Measurements from ENCODE around the gene TAS1R2.
A peak's percentile ranks its signal among the peaks of the same experiment; 100 is the strongest.
"Not testable (repeated sequence)": the region's sequence is repeated elsewhere in the genome, so short reads cannot be mapped to it uniquely, and the experiment has no call there.

The TAS1R2 gene

DNA sequence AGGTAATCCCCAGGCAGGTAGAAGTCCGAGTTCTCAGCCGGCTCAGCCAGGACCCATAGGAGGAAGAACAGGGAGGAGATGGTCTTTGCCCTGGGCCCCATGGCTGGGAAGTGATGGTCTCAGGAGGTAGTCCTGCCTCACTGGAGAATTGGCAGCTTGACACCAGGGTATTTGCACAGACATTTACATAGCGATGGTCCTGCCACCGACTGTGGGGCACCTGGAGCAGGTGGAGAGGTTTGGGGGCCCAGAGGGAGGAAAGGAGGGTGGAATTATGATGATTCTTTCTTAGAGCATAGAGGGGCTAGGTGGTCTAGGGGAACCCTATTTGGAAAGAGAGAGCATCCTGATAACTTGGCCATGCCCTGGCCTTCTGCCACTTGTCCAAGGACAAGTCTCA is at the start of gene TAS1R2:
Gene TAS1R2 (minus strand): TSS at position 101 of the 400 bp plus-strand sequence. CDS start 0 bp downstream, at position 101.
- no peak for DNase-seq (ENCODE audit: low read depth, low spot score)

DNA sequence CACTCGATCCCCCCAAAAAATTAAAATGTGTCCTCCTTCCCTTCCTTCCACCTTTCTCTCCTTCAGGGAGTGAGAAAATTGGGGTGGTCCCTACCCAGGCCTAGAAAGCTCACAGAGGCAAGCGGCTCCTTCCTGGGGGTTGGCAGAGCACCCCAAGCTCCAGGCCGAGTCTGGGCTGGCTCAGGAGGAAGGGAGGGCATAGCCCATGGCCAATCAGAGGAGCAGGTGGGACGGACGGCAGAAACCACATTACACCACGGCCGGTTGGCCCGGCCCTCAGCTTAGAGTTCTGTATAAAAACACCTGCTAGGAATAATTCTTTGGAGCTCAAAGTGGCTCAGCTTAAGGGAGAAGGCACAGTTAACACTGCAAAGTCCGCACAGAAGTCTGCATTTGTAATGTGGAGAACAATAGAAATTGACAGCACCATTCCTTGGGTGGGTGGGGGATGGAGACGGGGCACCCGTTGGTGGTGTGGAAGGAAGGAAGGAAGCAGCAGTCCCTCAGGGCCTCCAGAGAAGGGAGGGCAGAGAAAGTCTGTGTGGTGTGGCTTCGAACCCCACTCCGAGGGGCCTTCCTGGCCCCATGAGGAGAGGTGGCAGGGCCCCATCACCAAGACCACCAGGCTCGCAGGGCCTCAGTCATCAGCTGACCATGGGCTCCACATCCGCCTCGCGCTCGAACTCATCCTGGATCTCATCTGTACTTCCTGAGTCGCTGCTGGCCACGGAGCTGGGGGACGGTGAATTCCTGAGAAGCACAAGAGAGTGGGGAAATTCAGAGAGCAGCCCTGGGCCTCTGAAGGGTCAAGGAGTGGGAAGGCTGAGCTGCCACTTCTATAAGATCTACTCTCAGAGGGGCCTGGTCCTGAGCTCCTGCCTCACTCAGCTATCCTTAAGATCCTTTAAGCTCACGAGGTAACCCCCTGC is 48.7 kb upstream of the TAS1R2 start:
- no peak for DNase-seq (ENCODE audit: low read depth, low spot score)

DNA sequence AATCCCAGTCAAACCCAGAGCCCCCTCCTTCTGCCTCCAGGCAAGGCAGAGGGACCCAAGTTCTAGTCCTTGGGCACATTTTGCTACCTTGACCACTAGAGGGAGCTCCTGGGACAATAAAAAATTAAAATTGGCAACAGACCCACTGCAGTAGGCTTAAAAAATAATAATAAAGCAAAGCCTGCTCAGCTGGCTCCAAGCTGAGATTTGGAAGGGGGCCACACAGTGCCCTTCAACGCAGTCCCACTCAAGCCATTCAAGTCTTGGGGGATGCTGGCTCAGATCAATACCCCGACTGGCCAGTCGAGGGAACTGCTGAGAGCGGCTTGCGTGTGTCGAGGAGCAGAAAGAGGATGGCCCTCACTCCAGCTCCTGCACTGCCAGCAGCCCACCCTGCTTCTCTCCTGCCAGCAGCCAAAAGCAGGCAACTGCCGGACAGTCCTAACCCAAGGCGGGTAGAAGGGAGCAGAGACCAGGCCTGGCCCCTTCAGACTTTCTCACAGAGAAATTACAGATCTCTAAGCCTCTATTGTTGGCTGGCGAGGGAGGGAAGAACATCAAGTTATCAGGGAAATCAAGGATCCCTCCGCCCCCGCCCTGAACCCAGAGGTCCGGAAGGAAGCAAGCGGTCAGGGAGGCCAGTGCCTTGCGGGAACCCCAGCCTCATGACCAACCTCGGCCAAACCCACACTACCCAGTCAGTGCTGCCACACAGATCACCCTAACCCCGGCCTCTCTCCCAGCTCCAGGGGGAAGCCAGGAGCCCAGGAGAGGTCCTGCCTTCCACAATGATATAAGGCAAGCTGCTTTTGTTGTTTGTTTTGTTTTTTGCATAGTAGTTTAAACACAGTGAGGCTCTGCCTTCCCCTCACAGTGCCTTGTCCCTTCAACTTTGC is 47.8 kb upstream of the TAS1R2 start:
- peak; percentile 75 for DNase-seq (ENCODE audit: low read depth, low spot score)

DNA sequence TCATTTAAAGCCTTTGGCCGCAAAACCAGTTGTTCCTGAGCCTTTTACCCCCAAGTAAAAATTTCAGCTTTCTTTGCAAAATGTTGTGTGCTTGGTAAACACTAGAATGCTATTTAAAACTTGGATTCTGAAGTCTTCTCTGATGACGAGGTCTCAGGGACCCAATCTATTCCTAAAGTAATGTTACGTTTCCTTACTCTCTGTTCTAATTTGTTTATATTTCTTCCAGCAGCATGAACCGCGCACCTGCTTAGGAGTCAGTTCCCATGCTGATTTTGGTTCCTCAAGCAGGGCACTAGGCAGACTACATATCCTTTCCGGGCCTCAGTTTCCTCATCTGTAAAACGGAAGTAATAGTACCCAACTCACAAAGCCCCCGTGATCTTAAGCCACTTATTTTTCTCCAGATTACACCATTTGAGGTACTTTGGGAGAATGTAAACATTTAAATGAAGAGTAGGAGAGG is 43.9 kb upstream of the TAS1R2 start:
- no peak for DNase-seq (ENCODE audit: low read depth, low spot score)

DNA sequence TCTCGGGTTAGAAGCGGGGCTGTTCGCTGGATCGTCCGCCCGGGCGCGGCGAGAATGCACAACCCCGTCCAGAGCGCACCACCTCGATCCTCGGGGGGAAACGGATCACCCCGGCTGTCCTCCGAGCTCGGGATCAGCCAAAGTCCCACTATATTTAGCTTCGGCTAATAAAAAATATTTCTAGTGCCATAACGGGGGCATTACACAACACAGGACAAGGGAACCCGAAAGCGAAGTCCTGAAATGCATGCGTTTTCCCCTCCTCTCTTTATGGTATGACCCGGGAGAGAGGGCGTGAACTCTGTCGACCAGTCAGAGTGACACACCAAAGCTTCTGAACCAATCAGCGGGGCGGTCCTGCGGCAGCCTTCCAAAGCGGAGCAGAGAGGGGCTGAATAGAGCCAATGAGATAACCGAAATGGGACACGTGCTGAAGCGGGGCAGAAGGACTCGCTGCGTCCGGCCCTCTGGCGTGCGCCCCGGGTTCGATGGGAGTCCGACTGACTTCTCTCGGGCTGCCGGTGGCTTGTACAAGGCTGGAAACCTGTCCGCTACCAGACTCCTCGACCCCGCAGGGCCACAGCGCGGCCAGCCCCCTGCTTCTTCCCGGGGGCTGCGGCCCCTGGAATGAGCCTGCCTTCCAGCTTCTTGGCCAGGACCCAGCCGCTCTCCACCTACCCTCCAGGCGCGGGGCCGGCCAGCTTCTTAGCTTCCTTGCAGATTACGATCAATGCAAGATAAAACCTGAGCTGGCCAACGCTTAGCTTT is 43.2 kb upstream of the TAS1R2 start, which contains the start of gene ALDH4A1:
Gene ALDH4A1 (minus strand): TSS at position 33 of the 768 bp plus-strand sequence. CDS start 32 bp downstream, at position 1.
- DNase-seq (ENCODE audit: low read depth, low spot score), result peak; percentile 98

DNA sequence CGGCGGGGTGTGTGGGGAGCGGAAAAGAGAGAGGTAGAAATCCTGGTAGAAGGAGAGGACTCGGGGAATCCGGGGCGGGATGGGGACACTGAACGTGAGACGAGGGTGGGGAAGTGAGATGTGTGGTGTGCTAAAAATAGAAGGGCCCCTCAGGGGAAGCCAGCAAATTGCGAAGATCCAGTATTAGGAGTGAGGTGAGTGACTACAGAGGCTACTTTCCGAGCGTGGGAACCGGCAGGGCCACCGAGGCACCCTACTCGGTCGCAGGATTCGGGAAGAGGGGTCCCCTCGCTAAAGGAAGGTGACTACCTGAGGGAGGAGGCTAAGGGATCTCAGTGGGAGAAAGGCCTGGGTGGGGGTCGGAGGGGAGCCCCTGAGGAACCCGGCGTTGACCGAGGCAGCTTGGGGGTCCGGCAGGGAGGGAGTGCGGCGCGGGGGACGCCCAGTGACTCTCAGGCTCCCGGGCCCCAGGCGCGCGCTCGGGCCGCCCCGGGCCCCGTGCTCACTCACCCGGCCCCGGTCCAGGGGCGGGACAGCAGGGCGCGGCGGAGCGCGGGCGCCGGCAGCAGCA is 42.6 kb upstream of the TAS1R2 start:
- no peak for DNase-seq (ENCODE audit: low read depth, low spot score)

DNA sequence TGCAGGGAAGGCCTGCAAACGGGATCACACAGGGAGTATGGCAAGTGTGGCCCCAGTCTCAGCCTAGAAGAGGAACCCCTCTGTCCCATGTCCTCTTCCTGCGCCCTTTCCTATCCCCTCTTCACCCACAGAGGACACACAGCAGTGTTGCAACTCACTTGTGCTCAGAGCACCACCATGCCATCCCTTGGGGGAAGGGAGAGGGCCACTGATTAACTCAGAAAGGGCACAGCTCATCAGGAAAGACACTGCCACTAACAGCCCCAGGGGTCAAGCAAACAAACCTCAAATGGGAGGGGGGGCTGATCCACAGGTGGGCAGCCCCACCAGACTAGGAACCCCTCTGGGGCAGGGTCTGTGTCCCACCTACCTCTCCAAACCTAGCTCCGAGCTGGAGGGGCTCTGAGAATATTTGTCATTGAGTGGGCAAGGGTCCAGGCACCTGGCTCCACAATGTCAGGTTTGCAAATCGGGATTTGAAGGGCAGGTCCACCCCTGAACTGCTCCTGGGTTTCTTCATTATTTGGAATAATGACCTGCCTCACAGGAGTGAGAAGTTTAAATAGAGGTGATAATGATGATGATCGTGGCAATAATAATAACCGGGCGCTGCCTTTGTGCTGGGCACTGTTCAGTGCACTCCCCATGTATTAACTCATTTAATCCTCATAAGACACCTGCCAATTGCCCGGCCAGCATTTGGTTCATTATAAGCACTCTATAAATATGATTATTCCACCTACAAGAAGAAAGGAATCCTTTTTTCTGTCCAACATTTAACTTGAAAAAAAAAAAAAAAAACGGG is 41.9 kb upstream of the TAS1R2 start:
- DNase-seq (ENCODE audit: low read depth, low spot score), result no peak

DNA sequence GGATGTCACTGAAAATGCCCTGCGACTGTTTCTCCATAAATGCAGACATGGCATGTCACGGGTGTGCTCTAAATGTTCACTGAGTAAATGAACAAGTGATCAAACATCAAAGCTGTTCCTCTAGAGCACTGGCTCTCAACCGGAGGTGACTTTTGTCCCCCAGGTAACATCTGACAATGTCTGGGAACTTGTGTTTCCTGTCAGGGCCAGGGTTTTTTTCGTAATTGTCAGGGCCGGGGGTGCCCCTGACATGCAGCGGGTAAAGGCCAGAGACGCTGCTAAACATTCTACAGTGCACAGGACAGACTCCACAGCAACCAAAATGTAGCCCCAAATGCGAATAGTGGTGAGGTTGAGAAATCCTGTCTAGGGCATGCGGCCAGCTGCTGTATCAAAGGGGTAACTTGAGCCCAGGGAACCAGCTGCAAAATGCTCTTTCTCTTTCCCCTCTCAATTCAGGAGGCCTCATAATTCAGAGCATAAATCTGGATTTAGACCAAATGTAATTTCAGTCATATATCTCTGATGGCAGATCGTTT is 40.9 kb upstream of the TAS1R2 start:
- no peak for DNase-seq (ENCODE audit: low read depth, low spot score)

DNA sequence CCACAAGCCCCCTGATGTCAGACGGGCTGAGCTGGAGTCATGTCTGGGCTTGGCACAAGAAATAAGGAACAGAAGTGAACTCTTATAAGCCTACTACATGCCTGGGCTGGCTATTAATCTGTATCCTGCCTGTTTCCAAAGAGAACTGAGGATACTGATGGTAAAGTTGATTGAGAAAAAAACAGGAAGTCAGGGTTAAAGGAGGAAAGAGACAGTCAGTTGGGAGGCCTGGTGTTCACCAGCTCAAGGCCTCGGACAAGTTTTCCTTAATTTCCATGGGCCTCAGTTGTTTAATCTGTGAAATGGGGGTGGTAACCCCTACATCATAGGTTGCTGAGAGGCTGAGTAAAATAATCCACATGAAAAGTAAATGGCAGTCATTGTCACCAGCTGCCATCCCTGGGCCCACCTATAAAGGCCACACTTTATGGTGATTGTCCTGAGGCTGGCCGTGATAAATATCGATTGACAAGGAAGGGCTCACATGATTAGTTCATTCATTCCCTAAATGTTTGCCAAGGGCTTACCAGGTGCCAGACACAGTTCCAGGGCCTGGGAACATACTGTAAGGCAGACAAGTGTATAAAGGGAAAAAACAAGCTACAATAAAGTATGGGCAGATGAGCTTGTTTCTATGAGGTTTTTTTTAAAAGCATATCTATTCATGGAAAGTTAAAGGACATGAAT is 40.0 kb upstream of the TAS1R2 start:
- no peak for DNase-seq (ENCODE audit: low read depth, low spot score)

DNA sequence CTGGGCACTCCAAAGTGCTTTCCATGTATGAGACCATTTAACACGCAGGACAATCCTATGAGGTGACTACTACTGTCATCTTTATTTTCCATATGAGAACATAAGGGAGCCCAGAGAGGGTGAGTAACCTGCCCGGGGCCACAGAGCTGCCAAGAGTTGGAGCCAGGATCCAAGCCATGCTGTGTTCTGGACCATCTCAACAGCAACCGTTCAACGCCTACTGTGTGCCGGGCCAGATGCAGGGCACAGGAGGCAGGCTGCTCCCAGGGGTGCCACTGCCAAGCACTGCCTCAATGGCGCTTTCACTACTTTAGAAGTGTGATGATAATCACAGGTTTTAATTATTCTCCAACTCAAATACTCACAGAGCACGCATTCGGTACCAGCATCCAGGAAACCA is 39.1 kb upstream of the TAS1R2 start:
- DNase-seq (ENCODE audit: low read depth, low spot score), result no peak

DNA sequence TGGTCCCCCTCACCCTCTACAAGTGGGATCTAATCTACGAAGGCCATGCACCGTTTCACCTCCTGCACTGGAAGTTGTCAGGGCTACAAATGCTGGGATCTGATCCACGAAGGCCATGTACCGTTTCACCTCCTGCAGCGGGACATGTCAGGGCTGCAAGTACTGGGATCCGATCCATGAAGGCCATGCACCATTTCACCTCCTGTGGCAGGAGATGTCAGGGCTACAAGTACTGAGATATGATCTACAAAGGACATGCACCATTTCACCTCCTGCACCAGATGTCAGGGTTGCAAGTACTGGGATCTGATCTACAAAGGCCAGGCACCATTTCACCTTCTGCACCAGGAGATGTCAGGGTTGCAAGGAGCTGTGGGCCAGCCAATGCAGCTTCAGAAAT is 35.9 kb upstream of the TAS1R2 start:
- DNase-seq (ENCODE audit: low read depth, low spot score), result no peak

DNA sequence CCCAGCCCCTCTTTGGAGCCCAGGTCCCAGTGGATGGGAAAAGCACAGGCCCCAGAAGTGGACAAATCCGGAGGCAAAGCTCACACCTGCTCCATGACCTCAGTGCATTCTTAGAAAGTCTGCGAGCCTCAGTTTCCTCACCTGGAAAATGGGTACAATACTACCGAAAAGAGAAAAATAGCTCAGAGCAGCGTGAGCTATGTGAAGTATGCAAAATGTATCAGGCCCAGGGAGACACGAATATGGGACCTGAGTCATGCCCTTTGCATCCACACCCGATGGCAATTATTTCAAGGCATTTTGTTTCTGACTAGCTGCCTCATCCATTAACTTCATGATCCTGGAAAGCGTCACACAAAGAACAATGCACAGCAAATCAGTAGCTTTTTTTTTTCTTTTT is 33.7 kb upstream of the TAS1R2 start:
- DNase-seq (ENCODE audit: low read depth, low spot score), result no peak

DNA sequence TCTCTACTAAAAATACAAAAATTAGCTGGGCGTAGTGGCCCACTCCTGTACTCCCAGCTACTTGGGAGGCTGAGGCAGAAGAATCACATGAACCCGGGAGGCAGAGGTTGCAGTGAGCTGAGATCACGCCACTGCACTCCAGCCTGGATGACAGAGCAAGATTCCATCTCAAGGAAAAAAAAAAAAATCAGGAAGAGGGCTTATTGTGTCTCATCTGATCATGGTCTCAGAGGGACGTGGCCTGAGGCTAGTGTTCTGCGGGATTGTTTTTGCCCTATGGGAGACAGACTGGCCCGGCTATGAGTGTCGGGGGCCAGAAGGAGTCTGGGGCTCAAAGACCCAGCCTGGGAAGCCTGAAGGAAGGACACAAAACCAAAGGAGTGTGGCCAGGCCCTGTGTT is 32.4 kb upstream of the TAS1R2 start:
- DNase-seq (ENCODE audit: low read depth, low spot score), result not testable (repeated sequence)

DNA sequence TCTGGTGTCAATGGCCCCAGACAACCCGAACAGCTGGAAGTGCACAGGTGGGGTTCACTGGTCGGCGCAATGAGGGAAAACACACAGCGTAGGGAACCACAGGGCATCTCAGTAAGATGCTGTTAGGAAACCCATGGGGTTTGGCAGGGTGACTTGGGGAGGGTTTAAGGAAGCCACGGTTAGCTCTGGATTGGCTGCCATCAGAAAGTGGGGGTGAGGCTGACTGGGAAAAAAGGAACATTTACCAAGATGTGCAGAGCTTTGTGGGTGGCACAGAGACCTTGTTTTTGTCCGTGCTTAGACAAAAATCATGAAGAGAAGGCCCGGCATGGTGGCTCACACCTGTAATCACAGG is 31.9 kb upstream of the TAS1R2 start:
- DNase-seq (ENCODE audit: low read depth, low spot score), result no peak

DNA sequence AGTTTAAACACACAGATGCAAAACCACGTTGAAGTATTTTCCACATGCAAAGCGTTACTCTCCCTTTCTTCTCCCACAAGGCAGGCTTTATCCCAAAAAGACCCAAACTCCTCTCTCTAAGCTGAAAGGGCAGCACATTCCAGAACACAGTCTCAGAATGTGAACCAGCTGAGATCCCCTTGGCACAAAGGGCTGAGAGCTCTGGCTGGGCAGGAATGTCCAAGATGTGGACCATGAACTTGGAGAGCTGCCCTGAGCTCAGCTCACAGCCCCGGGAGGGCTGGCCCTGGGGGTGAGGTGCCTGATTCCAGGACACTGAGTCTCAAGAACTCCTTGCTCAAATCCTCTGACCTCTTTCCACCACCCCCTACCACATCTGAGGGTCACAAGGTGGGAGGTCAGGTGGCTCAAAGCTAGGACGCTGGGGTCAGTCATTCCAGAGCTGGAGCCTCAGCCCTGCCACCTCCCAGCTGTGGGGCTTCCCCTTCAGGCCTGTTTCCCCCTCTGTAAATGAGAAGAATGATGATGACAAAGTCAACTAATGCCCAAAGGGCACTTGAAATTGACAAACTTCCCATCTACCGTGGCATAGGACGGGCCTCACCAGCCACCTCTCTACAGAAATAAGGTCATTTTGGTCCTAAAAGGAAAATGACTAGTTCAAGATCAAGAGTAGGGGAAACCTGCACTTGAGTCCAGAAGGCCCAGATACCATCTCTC is 31.4 kb upstream of the TAS1R2 start:
- no peak for DNase-seq (ENCODE audit: low read depth, low spot score)

DNA sequence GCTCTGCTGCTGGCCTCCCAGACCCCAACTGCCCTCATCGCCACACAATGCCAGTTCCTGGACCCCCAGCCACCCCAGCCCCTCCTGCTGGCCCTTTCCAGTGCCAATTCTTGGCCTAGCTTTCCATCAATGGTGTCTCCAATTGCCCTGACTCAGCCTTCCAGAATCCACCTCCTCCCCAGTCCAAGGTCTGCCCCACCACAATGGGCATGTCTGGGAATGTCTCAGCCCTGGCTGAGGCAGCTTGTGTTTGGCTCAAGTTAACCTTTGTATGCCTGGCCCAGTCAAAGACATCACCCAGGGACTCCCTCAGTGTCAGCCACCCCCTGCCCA is 26.5 kb upstream of the TAS1R2 start:
- no peak for DNase-seq (ENCODE audit: low read depth, low spot score)

DNA sequence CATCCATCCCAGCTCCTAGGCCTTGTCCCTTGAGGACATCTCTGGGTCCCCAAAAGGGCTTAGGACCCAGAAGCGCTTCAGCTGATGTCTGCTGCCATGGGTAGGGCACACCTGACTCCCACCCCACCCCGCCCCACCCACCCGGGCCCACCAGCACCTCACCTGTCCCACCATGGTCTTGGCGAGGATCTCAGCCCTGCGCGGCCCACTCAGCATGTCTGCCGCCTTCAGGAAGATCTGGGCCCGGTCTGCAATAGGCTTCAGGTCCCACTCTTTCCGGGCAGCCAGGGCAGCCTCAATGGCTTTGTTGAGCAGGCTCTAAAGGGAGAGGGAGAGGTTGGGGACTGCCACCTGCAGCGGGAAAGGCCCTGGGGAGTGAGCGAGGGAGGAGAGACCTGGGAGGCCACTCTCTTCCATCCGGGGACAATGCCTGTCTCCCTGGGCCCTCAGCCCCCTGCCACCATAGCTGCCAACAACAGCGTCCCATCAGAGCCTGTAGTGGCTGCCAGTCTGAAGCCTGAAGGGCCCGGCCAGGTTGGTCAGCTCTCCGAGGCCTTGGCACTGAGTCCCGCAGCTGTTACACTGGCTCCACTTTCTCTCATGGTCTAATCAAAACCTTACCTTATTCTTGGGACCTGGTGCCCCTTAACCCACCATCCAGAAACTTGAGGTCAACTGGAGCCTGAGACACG is 26.0 kb upstream of the TAS1R2 start:
- no peak for DNase-seq (ENCODE audit: low read depth, low spot score)

DNA sequence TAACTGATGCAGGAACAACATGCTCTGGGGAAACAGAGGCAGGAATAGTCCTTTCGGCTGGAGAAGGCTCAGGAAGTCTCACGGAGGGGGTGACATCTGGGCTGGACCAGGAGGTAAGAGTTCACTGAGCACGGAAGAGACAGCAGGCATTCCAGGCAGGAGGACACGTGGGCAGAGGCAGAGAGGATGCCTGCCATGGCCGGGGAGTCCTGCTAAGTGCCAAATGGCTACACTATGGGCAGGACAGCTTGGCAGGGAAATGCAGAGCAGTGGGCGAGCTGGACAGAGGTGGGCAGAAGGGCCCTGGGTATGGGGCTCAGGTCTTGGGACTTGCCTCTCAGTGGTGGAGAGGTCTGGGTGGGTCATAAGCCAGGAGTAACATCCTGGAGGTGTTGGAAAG is 25.3 kb upstream of the TAS1R2 start:
- no peak for DNase-seq (ENCODE audit: low read depth, low spot score)

DNA sequence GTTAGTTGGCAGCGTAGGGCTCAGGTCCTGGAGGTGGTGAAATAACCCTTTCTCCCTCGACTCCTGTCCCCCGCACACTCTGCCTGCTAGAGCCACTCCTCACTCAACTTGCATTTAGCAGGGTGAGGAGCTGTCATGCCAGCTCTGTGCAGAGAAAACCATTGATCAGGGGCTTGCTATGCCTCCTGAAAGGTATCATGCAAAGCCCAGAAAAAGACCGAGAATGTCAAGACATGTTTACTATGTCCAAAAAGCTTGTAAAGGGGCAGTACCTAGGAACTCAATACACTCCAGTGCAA is 24.9 kb upstream of the TAS1R2 start:
- no peak for DNase-seq (ENCODE audit: low read depth, low spot score)
